HFFc6 (cell line): Measurements from ENCODE around the gene RNF150. TPM values are rescaled to one million over a fixed set of nuclear protein-coding genes. Genes with fewer than 3 reads are reported as not detected.
"Not testable (repeated sequence)": the region's sequence is repeated elsewhere in the genome, so short reads cannot be mapped to it uniquely, and the experiment has no call there.

Experiments used
- DNase-seq: peaks from one replicate; pipeline ENCODE4 v3.0.0-alpha.2; 2018
- H3K27ac Mint-ChIP-seq: 2 replicates; pipeline ENCODE4 v1.8.0; 2020; ENCODE audit warnings: mild to moderate bottlenecking, mixed read lengths
- H3K27me3 Mint-ChIP-seq: 2 replicates; pipeline ENCODE4 v1.8.0; 2021; ENCODE audit warnings: mild to moderate bottlenecking, moderate library complexity, mixed read lengths; ENCODE audit not compliant: insufficient read depth
- H3K36me3 Mint-ChIP-seq: 2 replicates; pipeline ENCODE4 v1.8.0; 2021; ENCODE audit warnings: low read depth, mixed read lengths
- H3K4me1 Mint-ChIP-seq: 2 replicates; pipeline ENCODE4 v1.8.0; 2020; ENCODE audit warnings: low read depth, mixed read lengths
- H3K4me3 Mint-ChIP-seq: 2 replicates; pipeline ENCODE4 v1.8.0; 2020; ENCODE audit warnings: mild to moderate bottlenecking, moderate library complexity, mixed read lengths
- H3K9me3 Mint-ChIP-seq: 2 replicates; pipeline ENCODE4 v1.8.0; 2020; ENCODE audit warnings: mild to moderate bottlenecking, mixed read lengths
- total RNA-seq, 6 experiments: library from RNA; stranded (reverse); fragmentation: NEBNext Ultra II Directional; extraction: Animal tissue kit (Norgen Biotek cat#: 25700); gene quantifications; 2 replicates in 1 of 6; 3 replicates in 5 of 6; pipeline ENCODE4 v1.2.3, GENCODE V29; 2021
- TF ChIP-seq, protein P1 (sequence below): fragments of 200-600 bp; sonication (generic); IDR thresholded peaks from 2 replicates; pipeline ENCODE4 v1.5.0; 2021; ENCODE audit warnings: antibody characterized with exemption, mild to moderate bottlenecking

The RNF150 gene
- total RNA-seq, 6 experiments from 2014 or later, result 15.1 to 24.2 (median 20.7) TPM

DNA sequence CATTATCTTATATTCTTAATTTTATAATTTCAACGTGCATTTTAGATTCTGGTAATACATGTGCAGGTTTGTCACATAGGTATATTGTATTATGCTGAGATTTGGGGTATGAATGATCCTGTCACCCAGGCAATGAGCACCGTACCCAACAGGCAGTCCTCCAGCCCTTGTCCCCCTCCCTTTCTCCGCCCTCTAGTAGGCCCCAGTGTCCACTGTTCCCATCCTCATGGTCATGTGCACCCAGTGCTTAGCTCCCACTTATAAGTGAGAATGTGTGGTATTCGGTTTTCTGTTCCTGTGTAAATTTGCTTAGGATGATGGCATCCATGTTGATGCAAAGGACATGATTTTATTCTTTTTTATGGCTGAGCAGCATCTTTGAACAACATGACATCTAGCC, 70.6 kb downstream of the RNF150 start:
- Mint-ChIP-seq H3K9me3 (no peaks in the 10 kb centered on the region), H3K27ac (no peak overlapping the region), H3K4me1 (peaks cover 41% of the 10 kb centered on the region), H3K27me3 (no peaks in the 10 kb centered on the region), H3K4me3 (no peak overlapping the region), H3K36me3 (peaks cover 3% of the 10 kb centered on the region; the same call in 1 of the 2 replicates)
- TF ChIP-seq, protein P1, sequence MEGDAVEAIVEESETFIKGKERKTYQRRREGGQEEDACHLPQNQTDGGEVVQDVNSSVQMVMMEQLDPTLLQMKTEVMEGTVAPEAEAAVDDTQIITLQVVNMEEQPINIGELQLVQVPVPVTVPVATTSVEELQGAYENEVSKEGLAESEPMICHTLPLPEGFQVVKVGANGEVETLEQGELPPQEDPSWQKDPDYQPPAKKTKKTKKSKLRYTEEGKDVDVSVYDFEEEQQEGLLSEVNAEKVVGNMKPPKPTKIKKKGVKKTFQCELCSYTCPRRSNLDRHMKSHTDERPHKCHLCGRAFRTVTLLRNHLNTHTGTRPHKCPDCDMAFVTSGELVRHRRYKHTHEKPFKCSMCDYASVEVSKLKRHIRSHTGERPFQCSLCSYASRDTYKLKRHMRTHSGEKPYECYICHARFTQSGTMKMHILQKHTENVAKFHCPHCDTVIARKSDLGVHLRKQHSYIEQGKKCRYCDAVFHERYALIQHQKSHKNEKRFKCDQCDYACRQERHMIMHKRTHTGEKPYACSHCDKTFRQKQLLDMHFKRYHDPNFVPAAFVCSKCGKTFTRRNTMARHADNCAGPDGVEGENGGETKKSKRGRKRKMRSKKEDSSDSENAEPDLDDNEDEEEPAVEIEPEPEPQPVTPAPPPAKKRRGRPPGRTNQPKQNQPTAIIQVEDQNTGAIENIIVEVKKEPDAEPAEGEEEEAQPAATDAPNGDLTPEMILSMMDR, result no peak
- DNase-seq, result no peak

DNA sequence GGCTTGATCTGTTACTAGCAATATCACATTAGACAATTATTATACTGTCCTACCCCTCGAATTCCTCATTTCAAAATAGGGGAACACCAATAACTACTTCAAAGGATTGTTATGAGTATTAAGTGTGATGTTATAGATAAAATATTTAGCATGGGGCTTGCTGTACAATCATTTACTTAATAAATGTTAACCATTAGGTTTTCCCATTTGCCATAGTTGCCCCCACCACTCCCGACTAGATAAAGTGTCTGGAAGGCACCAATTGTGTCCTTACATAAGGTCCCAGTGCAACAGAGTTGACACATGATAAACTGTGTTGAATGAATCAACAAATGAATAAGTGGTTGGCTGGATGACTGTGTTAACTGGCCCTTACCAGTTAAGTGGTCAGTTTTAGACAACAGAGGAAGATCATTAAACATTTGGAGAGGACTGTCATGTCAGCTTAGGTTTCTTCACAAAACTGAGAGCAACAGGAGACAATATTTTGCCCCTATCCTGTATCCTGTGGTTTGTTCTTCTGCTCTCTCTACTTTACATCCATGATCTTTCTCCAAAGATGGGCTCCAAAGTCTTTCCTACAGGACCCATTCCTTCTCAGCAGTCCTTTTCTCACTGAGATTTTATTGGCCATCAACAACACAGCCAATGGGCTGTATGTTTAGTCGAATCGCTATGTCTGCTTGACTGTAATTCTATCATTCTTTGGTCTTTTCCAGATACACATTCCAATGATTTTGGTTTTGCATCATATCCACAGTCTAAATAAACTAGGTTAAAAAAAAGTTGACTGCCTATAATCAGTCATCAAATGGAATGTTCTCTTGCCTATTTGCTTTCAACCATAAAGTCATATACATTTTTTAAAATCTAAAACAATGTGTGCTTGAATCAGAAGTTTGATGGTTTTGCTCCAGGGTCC, 74.4 kb downstream of the RNF150 start:
- peak overlapping the region; percentile 91 for H3K27ac Mint-ChIP-seq
- TF ChIP-seq, protein P1, result no peak
- no peaks in the 10 kb centered on the region for H3K27me3 Mint-ChIP-seq
- H3K36me3 Mint-ChIP-seq, result no peaks in the 10 kb centered on the region
- H3K4me3 Mint-ChIP-seq, result peak overlapping the region; percentile 58
- peaks cover 45% of the 10 kb centered on the region for H3K4me1 Mint-ChIP-seq
- DNase-seq, result peak; percentile 83
- H3K9me3 Mint-ChIP-seq, result no peaks in the 10 kb centered on the region

DNA sequence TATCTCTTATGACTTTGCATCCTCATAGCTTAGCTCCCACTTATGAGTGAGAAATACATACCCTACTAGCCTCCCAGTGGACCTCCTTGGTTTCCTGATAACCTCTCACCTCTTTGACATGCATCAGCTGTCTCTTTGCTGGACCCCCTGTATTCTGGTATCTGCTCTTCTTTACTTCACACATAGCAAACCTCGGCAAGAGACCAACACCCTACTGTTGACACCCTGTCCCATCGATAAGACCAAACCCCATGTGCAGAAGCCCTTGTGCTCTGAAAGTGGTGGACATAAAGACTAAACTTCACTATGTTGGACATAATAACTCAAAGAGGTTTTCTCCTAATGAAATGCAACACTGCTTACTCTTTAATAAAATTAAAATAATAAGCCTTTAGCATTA, 75.7 kb downstream of the RNF150 start:
- H3K9me3 Mint-ChIP-seq, result no peaks in the 10 kb centered on the region
- TF ChIP-seq, protein P1, result no peak
- H3K36me3 Mint-ChIP-seq, result peaks cover 4% of the 10 kb centered on the region; the same call in 1 of the 2 replicates
- peaks cover 45% of the 10 kb centered on the region for H3K4me1 Mint-ChIP-seq
- H3K27ac Mint-ChIP-seq, result no peak overlapping the region; the same call in 1 of the 2 replicates
- DNase-seq, result no peak
- no peak overlapping the region for H3K4me3 Mint-ChIP-seq
- H3K27me3 Mint-ChIP-seq, result no peaks in the 10 kb centered on the region

DNA sequence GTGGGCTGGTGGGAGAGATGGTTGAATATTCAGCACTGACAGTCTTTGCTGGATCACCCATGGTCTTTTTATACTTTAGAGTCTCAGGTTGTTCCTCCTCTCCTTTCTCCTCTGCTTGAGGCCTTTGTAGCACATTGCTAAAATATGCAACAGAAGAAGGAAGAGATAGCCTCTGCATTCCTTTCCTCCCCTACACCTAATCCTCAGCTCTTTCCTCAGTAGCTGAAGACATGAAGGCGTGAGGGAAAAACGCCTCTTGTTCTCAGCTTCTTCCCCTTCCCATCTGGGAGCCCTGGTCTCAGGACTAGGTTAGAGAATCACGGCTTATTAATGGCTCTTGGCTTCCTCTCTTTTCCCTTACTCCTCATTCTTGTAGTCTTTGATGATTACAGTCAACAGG, 76.8 kb downstream of the RNF150 start:
- Mint-ChIP-seq H3K9me3 (peaks cover 7% of the 10 kb centered on the region), H3K4me1 (peaks cover 45% of the 10 kb centered on the region), H3K27me3 (no peaks in the 10 kb centered on the region), H3K27ac (no peak overlapping the region), H3K36me3 (peaks cover 11% of the 10 kb centered on the region), H3K4me3 (no peak overlapping the region)
- TF ChIP-seq, protein P1, result no peak
- DNase-seq, result no peak

DNA sequence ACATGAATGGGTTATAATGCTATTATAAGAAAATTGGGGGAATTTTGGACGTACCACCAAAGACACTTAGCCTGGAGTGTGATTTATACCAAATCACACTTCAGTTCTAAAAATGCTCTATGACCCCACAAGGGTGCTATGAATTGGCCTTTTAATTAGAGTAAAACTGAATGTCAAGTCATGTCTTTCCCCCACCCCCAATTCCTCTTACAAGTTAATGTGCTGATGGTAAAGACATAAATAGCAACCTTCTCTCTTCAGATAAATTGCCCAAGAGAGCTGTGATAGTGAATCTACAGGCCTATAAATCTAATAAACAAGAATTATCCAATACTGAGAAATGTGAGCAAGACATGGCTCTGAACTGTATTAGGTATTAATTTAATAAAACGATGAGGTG, 78.8 kb downstream of the RNF150 start:
- Mint-ChIP-seq H3K9me3 (peaks cover 22% of the 10 kb centered on the region), H3K4me3 (no peak overlapping the region), H3K4me1 (peaks cover 32% of the 10 kb centered on the region), H3K27me3 (no peaks in the 10 kb centered on the region), H3K27ac (no peak overlapping the region), H3K36me3 (peaks cover 25% of the 10 kb centered on the region)
- no peak for DNase-seq
- TF ChIP-seq, protein P1, result no peak

DNA sequence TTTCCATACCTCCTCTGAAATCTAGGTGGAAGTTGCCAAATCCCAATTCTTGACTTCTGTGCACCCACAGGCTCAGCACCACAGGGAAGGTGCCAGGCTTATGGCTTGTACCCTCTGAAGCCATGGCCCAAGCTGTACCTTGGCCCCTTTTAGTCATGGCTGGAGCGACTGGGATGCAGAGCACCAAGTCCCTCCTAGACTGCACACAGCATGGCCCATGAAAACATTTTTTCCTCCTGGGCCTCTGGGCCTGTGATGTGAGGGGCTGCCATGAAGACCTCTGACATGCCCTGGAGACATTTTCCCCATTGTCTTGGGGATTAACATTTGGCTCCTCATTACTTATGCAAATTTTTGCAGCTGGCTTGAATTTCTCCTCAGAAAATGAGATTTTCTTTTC, 82.3 kb downstream of the RNF150 start:
- H3K4me1 Mint-ChIP-seq, result peaks cover 31% of the 10 kb centered on the region
- not testable (repeated sequence) for H3K27ac Mint-ChIP-seq, H3K27me3 Mint-ChIP-seq, H3K4me3 Mint-ChIP-seq, DNase-seq
- H3K36me3 Mint-ChIP-seq, result peaks cover 30% of the 10 kb centered on the region
- H3K9me3 Mint-ChIP-seq, result peaks cover 27% of the 10 kb centered on the region
